Cardiac muscle cell (in vitro differentiated cells and primary cell): ENCODE results near the gene MXD3. TPM values are rescaled to one million over a fixed set of nuclear protein-coding genes. Genes with fewer than 3 reads are reported as not detected.

Experiments
- DNase-seq, 2 donors: peaks; one replicate each; pipeline versions ENCODE4 v3.0.0 to v3.0.0-alpha.2; 2010 to 2017; ENCODE audit warnings: low read depth in 1 of 2, low spot score in 1 of 2
- H3K27ac ChIP-seq: fragments of 200-600 bp; sonication (generic); 2 replicates; pipeline ENCODE4 v1.5.1; 2016
- H3K27me3 ChIP-seq: fragments of 200-600 bp; sonication (generic); 2 replicates; pipeline ENCODE4 v1.6.0; 2016; ENCODE audit warnings: control low read depth
- H3K36me3 ChIP-seq: fragments of 200-600 bp; sonication (generic); 2 replicates; pipeline ENCODE4 v1.5.1; 2016; ENCODE audit warnings: control low read depth
- H3K4me1 ChIP-seq: fragments of 200-600 bp; sonication (generic); 2 replicates; pipeline ENCODE4 v1.8.1; 2017; ENCODE audit warnings: low read depth, mild to moderate bottlenecking, mixed run types
- H3K4me3 ChIP-seq: fragments of 200-600 bp; sonication (generic); 2 replicates; pipeline ENCODE4 v1.5.1; 2016; ENCODE audit warnings: mild to moderate bottlenecking
- H3K9me3 ChIP-seq: fragments of 200-600 bp; sonication (generic); 2 replicates; pipeline ENCODE4 v1.5.1; 2017; ENCODE audit warnings: low read depth, mild to moderate bottlenecking, control low read depth
- polyA plus RNA-seq: library from polyadenylated mRNA; unstranded; fragments of >200 nt; fragmentation: Nextera tagmentation; extraction: Ambion mirVana; gene quantifications from 2 replicates; pipeline ENCODE4 v1.2.1, GENCODE V29; 2016
- total RNA-seq: library from RNA; depleted of rRNA; stranded (reverse); fragments of >200 nt; gene quantifications from 2 replicates; pipeline ENCODE4 v1.2.3, GENCODE V29; 2016
- TF ChIP-seq, protein P1 (sequence below): IDR thresholded peaks from 2 replicates; pipeline ENCODE4 v1.5.1; 2012; ENCODE audit warnings: low read depth, mild to moderate bottlenecking, low read length

MXD3 gene
- total and polyA plus RNA-seq, 2 experiments from 2014 or later: 7.3 to 112 TPM

- DNase-seq: no peak
- Histone ChIP-seq H3K4me3 (no peak overlapping the region), H3K27ac (no peak overlapping the region), H3K4me1 (no peaks in the 10 kb centered on the region), H3K36me3 (peaks cover 8% of the 10 kb centered on the region), H3K27me3 (no peaks in the 10 kb centered on the region), H3K9me3 (no peaks in the 10 kb centered on the region)
- TF ChIP-seq, protein P1, sequence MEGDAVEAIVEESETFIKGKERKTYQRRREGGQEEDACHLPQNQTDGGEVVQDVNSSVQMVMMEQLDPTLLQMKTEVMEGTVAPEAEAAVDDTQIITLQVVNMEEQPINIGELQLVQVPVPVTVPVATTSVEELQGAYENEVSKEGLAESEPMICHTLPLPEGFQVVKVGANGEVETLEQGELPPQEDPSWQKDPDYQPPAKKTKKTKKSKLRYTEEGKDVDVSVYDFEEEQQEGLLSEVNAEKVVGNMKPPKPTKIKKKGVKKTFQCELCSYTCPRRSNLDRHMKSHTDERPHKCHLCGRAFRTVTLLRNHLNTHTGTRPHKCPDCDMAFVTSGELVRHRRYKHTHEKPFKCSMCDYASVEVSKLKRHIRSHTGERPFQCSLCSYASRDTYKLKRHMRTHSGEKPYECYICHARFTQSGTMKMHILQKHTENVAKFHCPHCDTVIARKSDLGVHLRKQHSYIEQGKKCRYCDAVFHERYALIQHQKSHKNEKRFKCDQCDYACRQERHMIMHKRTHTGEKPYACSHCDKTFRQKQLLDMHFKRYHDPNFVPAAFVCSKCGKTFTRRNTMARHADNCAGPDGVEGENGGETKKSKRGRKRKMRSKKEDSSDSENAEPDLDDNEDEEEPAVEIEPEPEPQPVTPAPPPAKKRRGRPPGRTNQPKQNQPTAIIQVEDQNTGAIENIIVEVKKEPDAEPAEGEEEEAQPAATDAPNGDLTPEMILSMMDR: no peak
Measured at GRCh38 chr5:177310332-177310731, 1.4 kb downstream of the MXD3 start.

GRCh38 chr5:177309351-177310191 lies 2.1 kb downstream of the MXD3 start:
- Histone ChIP-seq H3K9me3 (no peaks in the 10 kb centered on the region), H3K4me3 (no peak overlapping the region), H3K36me3 (peaks cover 9% of the 10 kb centered on the region), H3K4me1 (peaks cover 3% of the 10 kb centered on the region), H3K27ac (no peak overlapping the region), H3K27me3 (no peaks in the 10 kb centered on the region)
- peak; percentile 74 for DNase-seq
- TF ChIP-seq, protein P1: peak; percentile 94

DNA sequence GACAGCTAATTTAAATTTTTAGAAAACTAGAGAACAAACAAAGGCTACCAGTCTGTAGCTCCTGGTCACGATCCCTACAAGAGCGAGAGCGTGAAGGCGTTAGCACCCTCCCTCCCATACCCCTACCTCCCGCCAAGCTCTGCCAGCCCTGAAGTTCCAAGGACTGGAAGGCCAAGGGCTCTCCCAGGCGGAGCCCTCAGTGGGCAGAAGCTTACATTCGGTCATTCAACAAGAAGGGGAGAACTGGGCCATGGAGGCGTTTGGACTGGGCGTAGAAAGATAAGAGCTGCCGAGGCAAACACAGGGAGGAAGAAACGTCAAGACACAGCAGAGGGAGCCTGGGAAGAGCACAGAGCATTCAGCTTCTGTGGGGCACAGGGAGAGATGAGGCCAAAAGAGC lies 3.0 kb downstream of the MXD3 start:
- Histone ChIP-seq H3K27me3 (no peaks in the 10 kb centered on the region), H3K4me1 (peaks cover 6% of the 10 kb centered on the region), H3K36me3 (peaks cover 9% of the 10 kb centered on the region), H3K27ac (no peak overlapping the region), H3K9me3 (no peaks in the 10 kb centered on the region), H3K4me3 (no peak overlapping the region)
- DNase-seq: no peak
- TF ChIP-seq, protein P1: no peak

GRCh38 chr5:177307544-177308363 lies 3.9 kb downstream of the MXD3 start:
- Histone ChIP-seq H3K36me3 (peaks cover 9% of the 10 kb centered on the region), H3K4me1 (peaks cover 6% of the 10 kb centered on the region)

More at GRCh38 chr5:177307544-177308363, 3.9 kb downstream of the MXD3 start:
- no peak for DNase-seq
- TF ChIP-seq, protein P1: no peak
- Histone ChIP-seq H3K4me3 (no peak overlapping the region), H3K27ac (no peak overlapping the region), H3K9me3 (no peaks in the 10 kb centered on the region), H3K27me3 (no peaks in the 10 kb centered on the region)
